GM21447 (cell line): ENCODE measurements around the gene FANK1.

Experiments used
- ATAC-seq: cut with Tn5 transposase; IDR thresholded peaks from one replicate; pipeline ENCODE4 v1.9.1; 2021; ENCODE audit not compliant: unreplicated experiment

Gene FANK1

DNA sequence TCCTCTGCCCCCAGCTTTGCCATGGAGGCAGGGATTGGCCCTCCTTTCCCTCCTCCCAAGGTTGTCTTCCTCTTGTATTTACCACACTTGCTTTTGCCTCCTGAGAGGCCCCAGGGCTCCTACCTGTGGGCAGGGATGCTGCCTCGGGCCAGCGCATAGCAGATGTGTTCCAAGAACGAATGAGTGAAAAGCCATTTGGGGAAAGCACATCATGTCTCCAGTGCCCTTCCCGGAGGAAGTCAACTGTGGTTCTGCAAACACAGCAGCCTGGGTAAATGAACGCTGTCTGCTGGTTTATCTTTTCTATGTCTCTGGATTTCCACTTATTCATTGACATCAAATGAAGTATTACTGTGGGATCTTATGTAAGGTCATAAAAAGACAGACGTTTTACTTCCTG, 161.7 kb downstream of the FANK1 start:
- ATAC-seq = no peak

DNA sequence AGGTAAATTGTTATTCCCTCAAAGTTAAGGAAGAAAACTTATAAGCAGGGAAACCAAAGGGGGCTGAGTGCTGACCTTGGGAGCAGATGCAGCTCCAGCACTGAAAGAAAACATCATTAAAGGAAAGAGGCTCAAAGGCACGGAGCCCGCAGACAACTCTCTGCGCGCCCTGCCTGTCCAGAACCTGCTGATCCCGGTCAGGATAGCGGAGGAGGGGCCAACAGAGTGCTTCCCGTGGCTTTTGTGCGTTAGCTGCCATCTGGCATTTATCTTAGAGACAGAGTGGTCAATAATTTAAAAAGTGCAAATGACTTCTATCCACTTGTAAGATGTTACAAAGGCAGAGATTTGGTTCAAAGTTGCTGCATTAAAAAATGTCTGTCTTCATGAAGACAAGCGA, 162.1 kb downstream of the FANK1 start:
- ATAC-seq = no peak
